Upper lobe of right lung (tissue), 1 donor: ENCODE data around the gene GBX1. TPM values are rescaled to one million over a fixed set of nuclear protein-coding genes. Genes with fewer than 3 reads are reported as not detected.

Experiments used
- ATAC-seq: fragments of 200-7000 bp; cut with Tn5 transposase; one replicate; pipeline ENCODE4 v1.9.1; 2020; ENCODE audit warnings: mild to moderate bottlenecking, moderate library complexity
- DNase-seq: peaks from one replicate; pipeline ENCODE4 v3.0.0-alpha.2; 2020
- H3K27ac ChIP-seq: fragments of 200-600 bp; one replicate; pipeline ENCODE4 v1.8.0; 2022
- H3K27me3 ChIP-seq: fragments of 200-600 bp; one replicate; pipeline ENCODE4 v1.8.0; 2022; ENCODE audit warnings: mild to moderate bottlenecking
- H3K36me3 ChIP-seq: fragments of 200-600 bp; one replicate; pipeline ENCODE4 v1.8.0; 2022
- H3K4me1 ChIP-seq: fragments of 200-600 bp; one replicate; pipeline ENCODE4 v1.8.0; 2022
- H3K4me3 ChIP-seq: fragments of 200-600 bp; one replicate; pipeline ENCODE4 v1.8.0; 2022; ENCODE audit warnings: mild to moderate bottlenecking
- H3K9me3 ChIP-seq: fragments of 200-600 bp; one replicate; pipeline ENCODE4 v1.8.0; 2022
- intact Hi-C: fragments of 100-400 bp; cut with DNase I; formaldehyde crosslinking; loops from one replicate; pipeline ENCODE4 v1.11.0; 2022
- total RNA-seq: library from RNA; stranded (reverse); fragmentation: NEBNext Ultra II Directional; extraction: Animal tissue kit (Norgen Biotek cat#: 25700); gene quantifications from one replicate; pipeline ENCODE4 v1.2.1, GENCODE V29; 2021
- TF ChIP-seq, protein P1 (sequence below): fragments of 200-600 bp; IDR thresholded peaks from one replicate; pipeline ENCODE4 v1.8.0; 2022; ENCODE audit warnings: antibody characterized with exemption
- donor health status: DM: no; HTN: yes; CAD: no; lungs with severe emphysema.

GBX1 gene
- total RNA-seq, 1 donor from 2014 or later, result not detected

GRCh38 chr7:151102991-151103390 is 64.5 kb downstream of the GBX1 start:
- intact Hi-C loops, result no loop called here
- Histone ChIP-seq H3K27me3 (no peaks in the 10 kb centered on the region), H3K36me3 (no peaks in the 10 kb centered on the region), H3K9me3 (no peaks in the 10 kb centered on the region), H3K4me3 (no peak overlapping the region), H3K27ac (no peak overlapping the region), H3K4me1 (peaks cover 7% of the 10 kb centered on the region)
- TF ChIP-seq, protein P1, sequence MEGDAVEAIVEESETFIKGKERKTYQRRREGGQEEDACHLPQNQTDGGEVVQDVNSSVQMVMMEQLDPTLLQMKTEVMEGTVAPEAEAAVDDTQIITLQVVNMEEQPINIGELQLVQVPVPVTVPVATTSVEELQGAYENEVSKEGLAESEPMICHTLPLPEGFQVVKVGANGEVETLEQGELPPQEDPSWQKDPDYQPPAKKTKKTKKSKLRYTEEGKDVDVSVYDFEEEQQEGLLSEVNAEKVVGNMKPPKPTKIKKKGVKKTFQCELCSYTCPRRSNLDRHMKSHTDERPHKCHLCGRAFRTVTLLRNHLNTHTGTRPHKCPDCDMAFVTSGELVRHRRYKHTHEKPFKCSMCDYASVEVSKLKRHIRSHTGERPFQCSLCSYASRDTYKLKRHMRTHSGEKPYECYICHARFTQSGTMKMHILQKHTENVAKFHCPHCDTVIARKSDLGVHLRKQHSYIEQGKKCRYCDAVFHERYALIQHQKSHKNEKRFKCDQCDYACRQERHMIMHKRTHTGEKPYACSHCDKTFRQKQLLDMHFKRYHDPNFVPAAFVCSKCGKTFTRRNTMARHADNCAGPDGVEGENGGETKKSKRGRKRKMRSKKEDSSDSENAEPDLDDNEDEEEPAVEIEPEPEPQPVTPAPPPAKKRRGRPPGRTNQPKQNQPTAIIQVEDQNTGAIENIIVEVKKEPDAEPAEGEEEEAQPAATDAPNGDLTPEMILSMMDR, result no peak
- DNase-seq, result no peak
- ATAC-seq, result no peak

GRCh38 chr7:151101621-151102396 is 65.7 kb downstream of the GBX1 start:
- peak; percentile 21 for ATAC-seq

GRCh38 chr7:151100921-151101320 is 66.6 kb downstream of the GBX1 start:
- peaks cover 7% of the 10 kb centered on the region for H3K4me1 ChIP-seq
- H3K4me3 ChIP-seq, result no peak overlapping the region
- TF ChIP-seq, protein P1, result no peak
- H3K27me3 ChIP-seq, result no peaks in the 10 kb centered on the region
- ATAC-seq (no peak), DNase-seq (no peak)
- intact Hi-C loops, result no loop called here
- no peak overlapping the region for H3K27ac ChIP-seq
- H3K36me3 ChIP-seq, result no peaks in the 10 kb centered on the region
- no peaks in the 10 kb centered on the region for H3K9me3 ChIP-seq

More at GRCh38 chr7:151101621-151102396, 65.7 kb downstream of the GBX1 start:
- no peak for DNase-seq
- no peaks in the 10 kb centered on the region for H3K36me3 ChIP-seq
- TF ChIP-seq, protein P1, result no peak
- H3K27ac ChIP-seq, result no peak overlapping the region
- intact Hi-C loops, result no loop called here
- no peaks in the 10 kb centered on the region for H3K27me3 ChIP-seq
- H3K4me1 ChIP-seq, result peaks cover 7% of the 10 kb centered on the region
- no peaks in the 10 kb centered on the region for H3K9me3 ChIP-seq
- H3K4me3 ChIP-seq, result no peak overlapping the region

- H3K27me3 ChIP-seq, result no peaks in the 10 kb centered on the region
- TF ChIP-seq, protein P1, result no peak
- H3K9me3 ChIP-seq, result no peaks in the 10 kb centered on the region
- intact Hi-C loops, result no loop called here
- H3K4me3 ChIP-seq, result no peak overlapping the region
- peaks cover 7% of the 10 kb centered on the region for H3K4me1 ChIP-seq
- peak; percentile 56 for DNase-seq
- no peaks in the 10 kb centered on the region for H3K36me3 ChIP-seq
- H3K27ac ChIP-seq, result no peak overlapping the region
- peak; percentile 64 for ATAC-seq
Measured at GRCh38 chr7:151099486-151100211, 67.8 kb downstream of the GBX1 start.

Other genes with a start within 250 kb of the GBX1 start
- gene KCNH2, start 189.4 kb downstream of the GBX1 start, total RNA-seq, result 3.6 TPM
- 42.9 TPM for gene NOS3, start 176.7 kb downstream of the GBX1 start, total RNA-seq
- gene ATG9B, start 143.2 kb downstream of the GBX1 start, total RNA-seq, result 0.17 TPM
- gene ABCB8, start 139.2 kb downstream of the GBX1 start, total RNA-seq, result 40.6 TPM
- gene ASIC3, start 119.2 kb downstream of the GBX1 start, total RNA-seq, result 2.6 TPM
- gene CDK5, start 109.8 kb downstream of the GBX1 start, total RNA-seq, result 10.4 TPM
- 178 TPM for gene SLC4A2, start 108.1 kb downstream of the GBX1 start, total RNA-seq
- gene FASTK, start 86.9 kb downstream of the GBX1 start, total RNA-seq, result 54.2 TPM
- 36.3 TPM for gene TMUB1, start 84.2 kb downstream of the GBX1 start, total RNA-seq
- 152 TPM for gene AGAP3, start 81.2 kb downstream of the GBX1 start, total RNA-seq
- not detected for gene ASB10, start 19.6 kb upstream of the GBX1 start, total RNA-seq
- gene H2BK1, start 42.8 kb upstream of the GBX1 start, total RNA-seq, result not detected
- gene ABCF2, start 59.5 kb upstream of the GBX1 start, total RNA-seq, result 26.3 TPM
- 37.2 TPM for gene CHPF2, start 64.8 kb upstream of the GBX1 start, total RNA-seq
- 61.5 TPM for gene SMARCD3, start 81.0 kb upstream of the GBX1 start, total RNA-seq
- gene NUB1, start 174.1 kb upstream of the GBX1 start, total RNA-seq, result 55.2 TPM
- 1.3 TPM for gene WDR86, start 242.3 kb upstream of the GBX1 start, total RNA-seq